ENCODE results near the gene VASN.

Gene VASN

GRCh38 chr16:4370570-4371356 lies 885 bp upstream of the VASN start:
- DNase-seq (ENCODE audit: low read depth in 2 of 3, low spot score in 2 of 3): no peak

DNA sequence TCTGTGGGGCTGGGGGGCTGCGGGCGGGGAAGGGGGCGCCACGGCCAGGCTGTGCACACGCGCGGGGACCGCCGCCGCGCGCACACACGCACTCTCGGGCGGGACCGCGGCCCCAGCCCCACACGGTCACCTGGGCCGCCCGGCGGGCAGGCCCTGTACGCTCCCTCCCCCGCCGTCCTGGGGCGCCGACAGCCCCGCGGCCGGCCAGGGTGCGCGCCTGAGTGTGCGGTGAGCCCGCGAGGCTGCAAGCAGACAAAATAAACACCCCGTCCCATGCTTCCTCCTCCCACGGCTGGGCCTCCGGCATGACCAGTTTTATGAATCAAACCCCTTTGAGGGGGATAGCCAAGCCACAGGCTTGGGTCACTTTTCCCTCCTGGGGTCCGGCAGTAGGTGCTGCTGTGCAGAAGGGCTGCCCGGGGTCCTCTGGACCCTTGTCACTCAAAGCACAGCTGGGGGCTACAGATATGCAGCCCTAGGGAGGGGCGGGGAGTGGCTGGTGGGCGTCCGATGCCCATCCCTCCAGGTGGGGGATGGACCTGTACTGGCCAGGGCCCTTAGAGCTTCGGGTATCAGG lies 441 bp downstream of the VASN start:
- DNase-seq (ENCODE audit: low read depth in 2 of 3, low spot score in 2 of 3): peak in 1 of 3 experiments; percentile 12

- DNase-seq (ENCODE audit: low read depth in 2 of 3, low spot score in 2 of 3): no peak
These were observed 1.1 kb downstream of the VASN start for GRCh38 chr16:4372578-4373355.

DNA sequence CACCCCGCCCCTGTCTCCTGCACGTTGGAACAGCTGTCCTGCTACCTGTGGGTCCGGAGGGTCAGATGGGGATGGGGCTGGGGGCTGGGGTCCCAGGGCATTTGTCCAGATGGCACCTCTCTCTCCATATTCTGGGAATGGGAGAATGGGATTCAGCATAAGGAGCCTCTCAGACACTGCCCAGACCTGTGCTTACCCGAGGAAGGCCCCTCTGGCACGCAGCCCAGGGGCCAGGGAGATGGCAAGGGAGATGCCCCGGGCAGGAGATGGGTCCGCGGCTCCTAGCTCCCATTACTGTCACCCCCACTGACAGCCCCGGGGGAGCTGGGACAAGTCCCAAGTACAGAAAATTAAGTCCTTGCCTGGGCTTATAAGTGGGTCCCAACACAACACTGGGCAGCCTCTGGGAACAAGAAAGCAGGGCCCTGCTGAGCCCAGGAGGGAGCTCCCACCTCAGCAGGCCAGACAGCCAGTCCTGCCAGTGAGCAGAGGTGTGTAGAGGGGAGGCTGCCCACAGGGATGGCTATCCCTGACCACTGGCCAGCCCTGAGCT lies 1.8 kb downstream of the VASN start:
- DNase-seq (ENCODE audit: low read depth in 2 of 3, low spot score in 2 of 3): no peak

- no peak for DNase-seq (ENCODE audit: low read depth in 2 of 3, low spot score in 2 of 3)
These were observed 2.5 kb downstream of the VASN start for GRCh38 chr16:4373909-4374742.

DNA sequence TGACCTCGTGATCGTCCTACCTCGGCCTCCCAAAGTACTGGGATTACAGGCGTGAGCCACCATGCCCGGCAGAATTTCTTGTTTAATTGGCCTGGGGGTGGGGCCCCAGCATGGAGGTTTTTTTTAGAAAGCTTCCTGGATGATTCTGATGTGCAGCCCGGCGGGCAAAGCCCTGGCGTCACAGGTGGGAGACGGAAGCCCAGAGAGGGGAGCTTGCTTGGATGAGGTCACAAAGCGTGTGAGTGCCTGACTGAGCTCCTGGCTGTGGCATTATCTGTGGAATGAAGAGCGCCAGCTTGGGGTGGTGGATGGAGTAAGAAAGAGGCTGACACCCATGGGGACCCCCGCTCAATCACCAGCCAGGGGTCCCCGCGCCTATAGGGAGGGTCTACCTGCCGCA lies 4.1 kb downstream of the VASN start:
- DNase-seq (ENCODE audit: low read depth in 2 of 3, low spot score in 2 of 3): no peak

DNA sequence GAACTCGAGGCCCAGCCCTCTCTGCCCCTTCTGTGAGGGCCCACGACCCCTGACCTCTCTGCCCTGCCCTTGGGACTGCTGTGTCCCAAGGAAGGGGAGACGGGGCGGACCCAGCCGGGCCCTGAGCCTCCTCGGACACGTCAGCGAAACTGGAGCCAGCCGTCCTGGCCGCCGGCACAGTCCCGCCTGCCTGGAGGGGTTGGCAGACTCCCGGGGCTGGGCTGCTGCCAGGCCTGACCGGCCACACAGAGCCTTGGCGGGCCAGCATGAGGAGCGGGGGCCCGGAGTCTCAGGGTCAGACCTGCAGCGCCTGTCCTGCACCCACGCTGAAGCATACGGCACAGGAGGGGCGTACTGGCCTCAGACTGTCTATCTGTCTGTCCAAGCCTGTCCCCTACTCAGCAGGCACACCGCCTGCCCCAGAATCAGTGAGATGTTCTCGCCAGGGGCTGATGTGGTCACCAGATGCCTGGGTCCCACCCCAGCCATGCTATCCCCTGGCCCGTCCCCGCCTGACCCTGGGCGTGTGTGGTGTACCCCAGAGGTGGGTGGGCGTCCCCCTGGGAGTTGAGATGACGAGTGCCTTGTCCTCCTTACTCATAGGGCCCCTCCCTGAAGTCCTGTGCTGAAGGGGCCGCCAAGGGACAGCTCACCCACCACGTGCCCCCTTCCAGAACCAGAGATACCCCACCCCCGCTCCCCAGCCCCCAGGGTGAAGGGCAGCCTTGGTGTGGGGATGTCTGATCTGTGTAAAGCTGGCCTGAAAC lies 4.7 kb downstream of the VASN start:
- DNase-seq (ENCODE audit: low read depth in 2 of 3, low spot score in 2 of 3): no peak

- no peak for DNase-seq (ENCODE audit: low read depth in 2 of 3, low spot score in 2 of 3)
These were observed 5.4 kb downstream of the VASN start for GRCh38 chr16:4376893-4377572.

DNA sequence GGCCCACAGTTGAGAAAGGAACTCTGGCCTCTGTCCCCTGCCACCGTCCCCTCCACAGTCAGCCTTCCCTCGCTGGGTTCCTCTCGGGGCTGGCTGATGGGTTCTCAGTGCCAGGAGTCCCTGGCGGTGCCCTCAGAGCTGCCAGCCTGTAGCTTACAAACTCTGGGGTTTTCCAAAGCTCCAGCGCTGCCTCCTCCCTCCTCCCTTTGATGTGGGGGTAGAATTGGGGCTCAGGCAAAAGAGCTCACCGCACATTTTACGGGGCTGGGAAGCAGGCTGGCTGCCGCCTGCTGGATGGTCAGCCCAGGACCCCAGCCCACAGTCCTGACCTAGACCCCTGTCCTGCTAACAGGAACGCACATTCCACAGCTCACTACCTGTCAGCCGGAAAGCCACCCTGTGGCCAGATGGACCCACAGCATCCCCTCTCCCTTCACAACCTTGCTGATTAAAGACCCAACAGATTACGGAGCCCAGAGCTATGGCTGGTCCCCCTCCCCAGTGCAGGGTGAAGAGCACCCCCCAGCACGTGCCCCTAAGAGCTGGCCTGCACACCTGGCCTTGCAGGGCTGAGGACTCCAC lies 6.0 kb downstream of the VASN start:
- DNase-seq (ENCODE audit: low read depth in 2 of 3, low spot score in 2 of 3): no peak

DNA sequence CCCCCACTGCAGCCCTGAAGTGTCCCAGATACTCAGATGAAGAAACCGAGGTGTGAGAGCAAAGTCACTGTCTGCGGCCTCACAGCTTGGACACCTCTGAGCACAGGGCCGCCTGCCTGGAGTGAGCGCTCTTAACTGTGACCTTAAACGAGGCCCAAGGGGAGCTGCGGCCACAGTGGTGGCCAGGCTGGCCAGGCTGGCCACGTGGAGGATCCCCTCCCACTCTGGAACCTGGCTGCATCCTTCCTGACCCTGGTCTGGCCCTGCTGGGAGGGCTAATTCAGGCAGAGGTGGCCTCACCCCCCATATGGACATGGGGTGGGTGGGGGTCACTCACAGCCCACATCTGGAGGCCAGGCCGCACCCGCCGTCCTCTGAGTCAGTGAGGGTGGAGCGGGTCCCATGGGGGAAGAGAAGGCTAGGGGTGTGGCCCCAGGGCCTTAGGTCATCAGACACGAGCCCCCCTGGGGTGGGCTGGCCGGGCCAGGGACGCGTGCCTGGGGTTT lies 6.6 kb downstream of the VASN start:
- DNase-seq (ENCODE audit: low read depth in 2 of 3, low spot score in 2 of 3): no peak

DNA sequence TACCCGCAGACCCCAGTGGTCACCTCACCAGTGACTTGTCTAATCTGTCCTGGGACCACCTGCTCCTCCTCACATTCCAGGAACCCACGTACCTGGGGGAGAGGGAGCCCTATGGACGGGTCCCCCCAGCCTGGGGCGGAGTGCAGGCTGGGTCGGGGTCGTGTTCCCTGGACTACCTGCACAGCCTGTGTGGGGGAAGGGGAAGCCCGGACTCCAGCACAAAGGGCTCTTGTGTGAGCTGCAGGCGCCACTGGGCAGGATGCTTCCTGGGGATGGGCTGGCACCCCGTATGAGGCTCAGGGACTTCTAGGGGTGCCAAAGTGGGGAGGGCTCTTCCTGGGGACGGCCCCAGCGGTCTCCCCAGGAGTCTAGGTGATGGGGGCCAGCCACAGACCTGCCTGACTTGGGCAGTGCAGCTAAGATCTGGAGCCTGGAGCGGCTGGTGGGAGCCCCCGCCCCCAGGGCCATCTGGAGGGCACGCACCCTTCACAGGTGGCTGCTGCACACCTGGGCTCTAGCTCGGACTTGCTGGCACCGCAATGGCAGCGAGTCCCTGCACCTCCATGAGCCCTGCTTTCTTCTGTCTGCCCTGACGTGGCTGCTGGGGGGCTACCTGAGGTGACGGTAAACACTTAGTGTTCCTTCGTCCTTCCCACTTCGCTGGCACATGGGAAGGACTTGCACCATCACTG lies 7.5 kb downstream of the VASN start:
- DNase-seq (ENCODE audit: low read depth in 2 of 3, low spot score in 2 of 3): no peak

DNA sequence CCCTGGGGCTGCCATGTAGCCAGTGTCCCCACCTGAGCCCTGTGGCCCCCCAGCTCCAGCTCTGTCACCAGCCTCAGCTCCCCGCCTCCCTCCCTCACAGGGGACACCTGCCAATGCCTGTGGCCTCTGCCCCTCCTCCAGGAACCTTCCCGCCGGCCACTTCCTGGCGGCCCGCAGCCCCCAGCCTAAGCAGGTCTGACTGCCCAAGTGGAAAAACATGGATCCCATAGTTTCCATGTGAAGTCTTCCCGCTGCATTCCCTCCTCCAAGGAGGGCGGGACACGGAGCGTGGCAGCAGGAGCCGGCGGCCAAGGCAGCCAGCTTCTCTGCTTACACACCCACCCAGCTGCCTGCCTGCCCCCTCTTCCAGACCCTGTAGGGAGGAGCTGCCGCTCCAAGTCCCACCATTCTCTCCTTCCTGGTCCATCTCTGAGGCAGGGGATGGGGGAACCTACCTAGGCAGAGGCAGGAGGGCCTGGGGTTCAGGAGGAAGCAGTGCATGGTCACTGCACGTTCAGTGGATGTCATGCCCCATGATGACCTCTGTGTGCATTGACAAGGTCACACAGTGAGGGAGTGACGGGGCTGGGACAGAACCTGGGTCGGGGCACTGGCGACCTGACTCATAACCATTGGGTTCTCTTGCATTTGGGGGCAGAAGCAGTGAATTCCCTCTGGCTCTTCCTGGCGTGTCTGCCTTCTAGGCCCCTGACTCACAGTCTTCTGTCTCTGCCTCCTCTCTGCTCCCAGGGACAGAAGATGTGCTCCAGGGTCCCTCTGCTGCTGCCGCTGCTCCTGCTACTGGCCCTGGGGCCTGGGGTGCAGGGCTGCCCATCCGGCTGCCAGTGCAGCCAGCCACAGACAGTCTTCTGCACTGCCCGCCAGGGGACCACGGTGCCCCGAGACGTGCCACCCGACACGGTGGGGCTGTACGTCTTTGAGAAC lies 8.7 kb downstream of the VASN start:
- no peak for DNase-seq (ENCODE audit: low read depth in 2 of 3, low spot score in 2 of 3)

DNA sequence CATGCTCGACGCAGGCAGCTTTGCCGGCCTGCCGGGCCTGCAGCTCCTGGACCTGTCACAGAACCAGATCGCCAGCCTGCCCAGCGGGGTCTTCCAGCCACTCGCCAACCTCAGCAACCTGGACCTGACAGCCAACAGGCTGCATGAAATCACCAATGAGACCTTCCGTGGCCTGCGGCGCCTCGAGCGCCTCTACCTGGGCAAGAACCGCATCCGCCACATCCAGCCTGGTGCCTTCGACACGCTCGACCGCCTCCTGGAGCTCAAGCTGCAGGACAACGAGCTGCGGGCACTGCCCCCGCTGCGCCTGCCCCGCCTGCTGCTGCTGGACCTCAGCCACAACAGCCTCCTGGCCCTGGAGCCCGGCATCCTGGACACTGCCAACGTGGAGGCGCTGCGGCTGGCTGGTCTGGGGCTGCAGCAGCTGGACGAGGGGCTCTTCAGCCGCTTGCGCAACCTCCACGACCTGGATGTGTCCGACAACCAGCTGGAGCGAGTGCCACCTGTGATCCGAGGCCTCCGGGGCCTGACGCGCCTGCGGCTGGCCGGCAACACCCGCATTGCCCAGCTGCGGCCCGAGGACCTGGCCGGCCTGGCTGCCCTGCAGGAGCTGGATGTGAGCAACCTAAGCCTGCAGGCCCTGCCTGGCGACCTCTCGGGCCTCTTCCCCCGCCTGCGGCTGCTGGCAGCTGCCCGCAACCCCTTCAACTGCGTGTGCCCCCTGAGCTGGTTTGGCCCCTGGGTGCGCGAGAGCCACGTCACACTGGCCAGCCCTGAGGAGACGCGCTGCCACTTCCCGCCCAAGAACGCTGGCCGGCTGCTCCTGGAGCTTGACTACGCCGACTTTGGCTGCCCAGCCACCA lies 9.7 kb downstream of the VASN start:
- no peak for DNase-seq (ENCODE audit: low read depth in 2 of 3, low spot score in 2 of 3)

- no peak for DNase-seq (ENCODE audit: low read depth in 2 of 3, low spot score in 2 of 3)
These were observed 10.5 kb downstream of the VASN start for GRCh38 chr16:4381935-4382794.

DNA sequence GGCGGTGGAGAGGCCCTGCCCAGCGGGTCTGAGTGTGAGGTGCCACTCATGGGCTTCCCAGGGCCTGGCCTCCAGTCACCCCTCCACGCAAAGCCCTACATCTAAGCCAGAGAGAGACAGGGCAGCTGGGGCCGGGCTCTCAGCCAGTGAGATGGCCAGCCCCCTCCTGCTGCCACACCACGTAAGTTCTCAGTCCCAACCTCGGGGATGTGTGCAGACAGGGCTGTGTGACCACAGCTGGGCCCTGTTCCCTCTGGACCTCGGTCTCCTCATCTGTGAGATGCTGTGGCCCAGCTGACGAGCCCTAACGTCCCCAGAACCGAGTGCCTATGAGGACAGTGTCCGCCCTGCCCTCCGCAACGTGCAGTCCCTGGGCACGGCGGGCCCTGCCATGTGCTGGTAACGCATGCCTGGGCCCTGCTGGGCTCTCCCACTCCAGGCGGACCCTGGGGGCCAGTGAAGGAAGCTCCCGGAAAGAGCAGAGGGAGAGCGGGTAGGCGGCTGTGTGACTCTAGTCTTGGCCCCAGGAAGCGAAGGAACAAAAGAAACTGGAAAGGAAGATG lies 11.2 kb downstream of the VASN start:
- no peak for DNase-seq (ENCODE audit: low read depth in 2 of 3, low spot score in 2 of 3)

Measured in activated CD8-positive, alpha-beta memory T cell treated with anti-CD3 and anti-CD28 coated beads for 48 hours (primary cell).